Raji (cell line): ENCODE measurements around the gene MRGPRX2.

ENCODE experiments used
- POLR2A ChIP-seq: IDR thresholded peaks from 2 replicates; pipeline ENCODE4 v1.6.1; 2011; ENCODE audit warnings: low read depth, low read length, control low read depth; ENCODE audit not compliant: insufficient read depth

MRGPRX2 gene

GRCh38 chr11:19060629-19061028, at the start of gene MRGPRX2:
MRGPRX2 (minus strand) TSS chr11:19060717; CDS start chr11:19056402, 4,315 bp downstream.
- TF ChIP-seq POLR2A, result no peak

- no peak for TF ChIP-seq POLR2A
Observed at GRCh38 chr11:19110295-19110694, 49.8 kb upstream of the MRGPRX2 start.

- TF ChIP-seq POLR2A, result no peak
Observed at GRCh38 chr11:19107125-19107524, 46.6 kb upstream of the MRGPRX2 start.

GRCh38 chr11:19105011-19105410, 44.5 kb upstream of the MRGPRX2 start:
- no peak for TF ChIP-seq POLR2A

- TF ChIP-seq POLR2A, result no peak
Observed at GRCh38 chr11:19102521-19102900, 42.0 kb upstream of the MRGPRX2 start.

- TF ChIP-seq POLR2A, result no peak
Observed at GRCh38 chr11:19101796-19102520, 41.4 kb upstream of the MRGPRX2 start.

- TF ChIP-seq POLR2A, result no peak
Observed at GRCh38 chr11:19100885-19101284, 40.4 kb upstream of the MRGPRX2 start.

GRCh38 chr11:19099093-19099492, 38.6 kb upstream of the MRGPRX2 start:
- no peak for TF ChIP-seq POLR2A

GRCh38 chr11:19094859-19095258, 34.3 kb upstream of the MRGPRX2 start:
- no peak for TF ChIP-seq POLR2A

GRCh38 chr11:19093976-19094375, 33.5 kb upstream of the MRGPRX2 start:
- no peak for TF ChIP-seq POLR2A

GRCh38 chr11:19092850-19093249, 32.3 kb upstream of the MRGPRX2 start:
- no peak for TF ChIP-seq POLR2A

GRCh38 chr11:19092342-19092741, 31.8 kb upstream of the MRGPRX2 start:
- no peak for TF ChIP-seq POLR2A

GRCh38 chr11:19091366-19091765, 30.8 kb upstream of the MRGPRX2 start:
- no peak for TF ChIP-seq POLR2A

GRCh38 chr11:19089421-19089820, 28.9 kb upstream of the MRGPRX2 start:
- no peak for TF ChIP-seq POLR2A

GRCh38 chr11:19088791-19089190, 28.3 kb upstream of the MRGPRX2 start:
- no peak for TF ChIP-seq POLR2A

GRCh38 chr11:19087658-19088057, 27.1 kb upstream of the MRGPRX2 start:
- TF ChIP-seq POLR2A, result no peak
